Chondrocyte (in vitro differentiated cells): ENCODE measurements around the gene PNISR. TPM values are rescaled to one million over a fixed set of nuclear protein-coding genes. Genes with fewer than 3 reads are reported as not detected.
A peak's percentile ranks its signal among the peaks of the same experiment; 100 is the strongest.

Source experiments
- DNase-seq: peaks from one replicate; pipeline ENCODE4 v3.0.0; 2021; ENCODE audit warnings: mixed read lengths, low spot score
- H3K27ac Mint-ChIP-seq: one replicate; pipeline ENCODE4 v1.8.0; 2021; ENCODE audit warnings: mild to moderate bottlenecking, moderate library complexity, mixed read lengths; ENCODE audit not compliant: unreplicated experiment
- H3K27me3 Mint-ChIP-seq: 2 replicates; pipeline ENCODE4 v1.8.0; 2021; ENCODE audit warnings: low read depth, mixed read lengths
- H3K36me3 Mint-ChIP-seq: 2 replicates; pipeline ENCODE4 v1.8.0; 2021; ENCODE audit warnings: low read depth, mixed read lengths
- H3K4me1 Mint-ChIP-seq: 2 replicates; pipeline ENCODE4 v1.8.0; 2021; ENCODE audit warnings: low read depth, mild to moderate bottlenecking, mixed read lengths
- H3K4me3 Mint-ChIP-seq: one replicate; pipeline ENCODE4 v1.8.0; 2021; ENCODE audit warnings: mild to moderate bottlenecking, moderate library complexity, mixed read lengths; ENCODE audit not compliant: unreplicated experiment
- H3K9me3 Mint-ChIP-seq: 2 replicates; pipeline ENCODE4 v1.8.0; 2021; ENCODE audit warnings: low read depth, mixed read lengths
- CTCF ChIP-seq: fragments of 200-600 bp; sonication (generic); IDR thresholded peaks from 2 replicates; pipeline ENCODE4 v1.5.0; 2021; ENCODE audit warnings: antibody characterized with exemption, mild to moderate bottlenecking, moderate library complexity
- total RNA-seq: library from RNA; stranded (reverse); gene quantifications from 3 replicates; pipeline ENCODE4 v1.2.1, GENCODE V29; 2021

PNISR gene
- total RNA-seq, 1 donor from 2014 or later: 49.3 TPM

GRCh38 chr6:99458319-99458718 lies 33.2 kb upstream of the PNISR start:
- Mint-ChIP-seq H3K4me3 (no peak overlapping the region), H3K27ac (no peak overlapping the region), H3K36me3 (peaks cover 24% of the 10 kb centered on the region)

GRCh38 chr6:99446076-99446475 lies 21.0 kb upstream of the PNISR start:
- Mint-ChIP-seq H3K27me3 (no peaks in the 10 kb centered on the region), H3K4me1 (no peaks in the 10 kb centered on the region), H3K9me3 (peaks cover 25% of the 10 kb centered on the region), H3K36me3 (peaks cover 35% of the 10 kb centered on the region), H3K4me3 (no peak overlapping the region), H3K27ac (no peak overlapping the region)
- no peak for DNase-seq
- TF ChIP-seq CTCF: no peak

More at GRCh38 chr6:99458319-99458718, 33.2 kb upstream of the PNISR start:
- Mint-ChIP-seq H3K27me3 (no peaks in the 10 kb centered on the region), H3K4me1 (no peaks in the 10 kb centered on the region), H3K9me3 (peaks cover 16% of the 10 kb centered on the region)
- TF ChIP-seq CTCF: peak; percentile 62
- DNase-seq: no peak

GRCh38 chr6:99434702-99435530 lies 9.8 kb upstream of the PNISR start:
- H3K4me1 Mint-ChIP-seq: peaks cover 4% of the 10 kb centered on the region
- no peak for DNase-seq
- H3K4me3 Mint-ChIP-seq: no peak overlapping the region
- H3K9me3 Mint-ChIP-seq: no peaks in the 10 kb centered on the region
- no peaks in the 10 kb centered on the region for H3K36me3 Mint-ChIP-seq
- no peak overlapping the region for H3K27ac Mint-ChIP-seq
- peak; percentile 85 for TF ChIP-seq CTCF
- H3K27me3 Mint-ChIP-seq: no peaks in the 10 kb centered on the region

- no peaks in the 10 kb centered on the region for H3K9me3 Mint-ChIP-seq
- H3K4me3 Mint-ChIP-seq: no peak overlapping the region
- no peak for TF ChIP-seq CTCF
- no peak for DNase-seq
- H3K36me3 Mint-ChIP-seq: no peaks in the 10 kb centered on the region
- no peak overlapping the region for H3K27ac Mint-ChIP-seq
- H3K27me3 Mint-ChIP-seq: no peaks in the 10 kb centered on the region
- peaks cover 7% of the 10 kb centered on the region for H3K4me1 Mint-ChIP-seq
Observed at GRCh38 chr6:99432877-99433276, 7.8 kb upstream of the PNISR start.

GRCh38 chr6:99431901-99432300 lies 6.8 kb upstream of the PNISR start:
- no peak overlapping the region for H3K27ac Mint-ChIP-seq
- no peak for TF ChIP-seq CTCF
- no peaks in the 10 kb centered on the region for H3K36me3 Mint-ChIP-seq
- H3K4me3 Mint-ChIP-seq: no peak overlapping the region
- H3K4me1 Mint-ChIP-seq: peaks cover 11% of the 10 kb centered on the region
- no peaks in the 10 kb centered on the region for H3K27me3 Mint-ChIP-seq
- DNase-seq: no peak
- no peaks in the 10 kb centered on the region for H3K9me3 Mint-ChIP-seq
